GM23338 (cell line): Measurements from ENCODE around the gene C12orf56. TPM values are rescaled to one million over a fixed set of nuclear protein-coding genes. Genes with fewer than 3 reads are reported as not detected.

ENCODE experiments used
- ATAC-seq: fragments of 200-7000 bp; cut with Tn5 transposase; 3 replicates; pipeline ENCODE4 v1.9.1; 2020
- DNase-seq: peaks from one replicate; pipeline ENCODE4 v3.0.0-alpha.2; 2015; ENCODE audit warnings: low spot score
- H2AFZ ChIP-seq: fragments of 200-600 bp; sonication (generic); 2 replicates; pipeline ENCODE4 v1.8.0; 2016; ENCODE audit warnings: antibody characterized with exemption, mild to moderate bottlenecking, moderate library complexity
- H3F3A ChIP-seq: fragments of 200-600 bp; sonication (generic); replicated peaks from 2 replicates; pipeline ENCODE4 v1.8.0; 2017; ENCODE audit warnings: antibody characterized with exemption, mixed run types, low read depth
- H3K27ac ChIP-seq: fragments of 200-600 bp; sonication (generic); 2 replicates; pipeline ENCODE4 v1.6.1; 2016; ENCODE audit warnings: low read depth
- H3K27me3 ChIP-seq: fragments of 200-600 bp; sonication (generic); 2 replicates; pipeline ENCODE4 v1.8.0; 2016; ENCODE audit warnings: mild to moderate bottlenecking, mixed run types, moderate library complexity; ENCODE audit not compliant: insufficient read depth
- H3K36me3 ChIP-seq: fragments of 200-600 bp; sonication (generic); 2 replicates; pipeline ENCODE4 v1.8.0; 2016; ENCODE audit warnings: mild to moderate bottlenecking; ENCODE audit not compliant: insufficient read depth
- H3K4me1 ChIP-seq: fragments of 200-600 bp; sonication (generic); 2 replicates; pipeline ENCODE4 v1.8.0; 2016; ENCODE audit warnings: mild to moderate bottlenecking, moderate library complexity; ENCODE audit not compliant: insufficient read depth
- H3K4me2 ChIP-seq: fragments of 200-600 bp; sonication (generic); 2 replicates; pipeline ENCODE4 v1.7.1; 2017; ENCODE audit warnings: mixed run types
- H3K4me3 ChIP-seq: fragments of 200-600 bp; sonication (generic); 2 replicates; pipeline ENCODE4 v1.6.1; 2016; ENCODE audit warnings: mixed run types
- H3K79me2 ChIP-seq: fragments of 200-600 bp; sonication (generic); replicated peaks from 2 replicates; pipeline ENCODE4 v1.8.0; 2017; ENCODE audit warnings: mild to moderate bottlenecking; ENCODE audit not compliant: insufficient read depth
- H3K9me2 ChIP-seq: fragments of 200-600 bp; sonication (generic); 2 replicates; pipeline ENCODE4 v1.8.0; 2017; ENCODE audit not compliant: insufficient read depth
- H4K20me1 ChIP-seq: fragments of 200-600 bp; sonication (generic); replicated peaks from 2 replicates; pipeline ENCODE4 v1.8.0; 2017; ENCODE audit warnings: mild to moderate bottlenecking; ENCODE audit not compliant: insufficient read depth
- H3K27ac Mint-ChIP-seq: 2 replicates; pipeline ENCODE4 v1.8.0; 2020; ENCODE audit warnings: inconsistent platforms, mild to moderate bottlenecking, moderate library complexity, mixed read lengths
- H3K27me3 Mint-ChIP-seq: 3 replicates; pipeline ENCODE4 v1.8.0; 2022; ENCODE audit warnings: low read depth, mild to moderate bottlenecking, moderate library complexity, mixed read lengths, inconsistent platforms; ENCODE audit not compliant: insufficient read depth, poor library complexity
- H3K36me3 Mint-ChIP-seq: 3 replicates; pipeline ENCODE4 v1.8.0; 2021; ENCODE audit warnings: low read depth, mild to moderate bottlenecking, inconsistent platforms, moderate library complexity, mixed read lengths
- H3K4me1 Mint-ChIP-seq: 3 replicates; pipeline ENCODE4 v1.8.0; 2020; ENCODE audit warnings: mild to moderate bottlenecking, inconsistent platforms, mixed read lengths
- H3K4me3 Mint-ChIP-seq: 3 replicates; pipeline ENCODE4 v1.8.0; 2021; ENCODE audit warnings: moderate library complexity, mild to moderate bottlenecking, inconsistent platforms, mixed read lengths
- H3K9me3 Mint-ChIP-seq: 3 replicates; pipeline ENCODE4 v1.8.0; 2020; ENCODE audit warnings: moderate library complexity, mild to moderate bottlenecking, inconsistent platforms, mixed read lengths
- CREB1 ChIP-seq: fragments of 250-450 bp; sonication (Bioruptor Pico); IDR thresholded peaks from 2 replicates; pipeline ENCODE4 v1.5.0; 2020; ENCODE audit warnings: low read depth, mild to moderate bottlenecking, moderate library complexity
- CTCF ChIP-seq, 2 experiments: fragments of 200-600 bp in 1 of 2; sonication (generic) in 1 of 2; conservative IDR thresholded peaks; 2 replicates each; pipeline versions ENCODE4 v1.5.1 to v1.6.1; 2016 to 2017; ENCODE audit warnings: antibody characterized with exemption in 2 of 2, low read depth in 2 of 2, mild to moderate bottlenecking in 2 of 2, moderate library complexity in 1 of 2
- EZH2 ChIP-seq: fragments of 200-600 bp; sonication (generic); IDR thresholded peaks from one replicate; pipeline ENCODE4 v1.8.0; 2017; ENCODE audit warnings: antibody characterized with exemption, mild to moderate bottlenecking, low read depth; ENCODE audit not compliant: unreplicated experiment
- EZH2phosphoT487 ChIP-seq: fragments of 200-600 bp; sonication (generic); IDR thresholded peaks from one replicate; pipeline ENCODE4 v1.8.1; 2018; ENCODE audit warnings: antibody characterized with exemption; ENCODE audit not compliant: unreplicated experiment
- JUNB ChIP-seq: IDR thresholded peaks from one replicate; pipeline ENCODE4 v1.6.1; 2016; ENCODE audit warnings: antibody characterized with exemption; ENCODE audit not compliant: unreplicated experiment
- NANOG ChIP-seq: IDR thresholded peaks from 2 replicates; pipeline ENCODE4 v1.6.1; 2016; ENCODE audit warnings: antibody characterized with exemption, borderline replicate concordance
- REST ChIP-seq: IDR thresholded peaks from one replicate; pipeline ENCODE4 v1.6.1; 2018; ENCODE audit warnings: antibody characterized with exemption; ENCODE audit not compliant: unreplicated experiment
- STAT1 ChIP-seq: IDR thresholded peaks from one replicate; pipeline ENCODE4 v1.6.1; 2016; ENCODE audit warnings: antibody characterized with exemption; ENCODE audit not compliant: unreplicated experiment
- ZNF331 ChIP-seq: fragments of 250-450 bp; sonication (Bioruptor Pico); IDR thresholded peaks from 2 replicates; pipeline ENCODE4 v1.5.0; 2020; ENCODE audit warnings: low read depth, mild to moderate bottlenecking, moderate library complexity
- ZNF462 ChIP-seq: fragments of 250-450 bp; sonication (Bioruptor Pico); IDR thresholded peaks from 2 replicates; pipeline ENCODE4 v1.5.0; 2020; ENCODE audit warnings: mild to moderate bottlenecking, moderate library complexity
- polyA plus RNA-seq: library from polyadenylated mRNA; unstranded; fragments of >200 nt; fragmentation: Nextera tagmentation; extraction: Ambion mirVana; gene quantifications from 2 replicates; pipeline ENCODE4 v1.2.1, GENCODE V29; 2016
- total RNA-seq: library from RNA; depleted of rRNA; stranded (reverse); fragments of >200 nt; shearing (Covaris generic); gene quantifications from 2 replicates; pipeline ENCODE4 v1.2.3, GENCODE V29; 2014

C12orf56 gene
- total and polyA plus RNA-seq, 2 experiments from 2014 or later = 6.4 to 9.3 TPM

- no peak for TF ChIP-seq CTCF (conservative IDR thresholded peaks at IDR 0.05; ENCODE audit: low read depth in 2 of 2)
Observed at GRCh38 chr12:64427988-64428387, 37.4 kb upstream of the C12orf56 start (continued).

GRCh38 chr12:64419696-64420095 lies 29.1 kb upstream of the C12orf56 start:
- H4K20me1 ChIP-seq = peaks cover 15% of the 10 kb centered on the region
- Mint-ChIP-seq H3K4me3 (no peak overlapping the region), H3K4me1 (no peaks in the 10 kb centered on the region), H3K27me3 (no peaks in the 10 kb centered on the region), H3K27ac (no peak overlapping the region), H3K36me3 (peaks cover 96% of the 10 kb centered on the region), H3K9me3 (no peaks in the 10 kb centered on the region)
- peaks cover 98% of the 10 kb centered on the region for H3K36me3 ChIP-seq
- no peaks in the 10 kb centered on the region for H3K27me3 ChIP-seq
- ATAC-seq = no peak
- H3K4me2 ChIP-seq = no peak overlapping the region
- no peaks in the 10 kb centered on the region for H3K9me2 ChIP-seq
- no peak for DNase-seq
- 0 out of 2 replicates have a peak, but pooled peaks cover 6% of the 10 kb centered on the region for H3K79me2 ChIP-seq
- H3K4me3 ChIP-seq = no peak overlapping the region
- H2AFZ ChIP-seq = no peak overlapping the region
- H3F3A ChIP-seq = no peaks in the 10 kb centered on the region
- H3K4me1 ChIP-seq = no peaks in the 10 kb centered on the region
- H3K27ac ChIP-seq = no peak overlapping the region
- TF ChIP-seq CTCF (conservative IDR thresholded peaks at IDR 0.05; ENCODE audit: low read depth in 2 of 2) = no peak
- TF ChIP-seq REST = no peak
- TF ChIP-seq CREB1 (CRISPR knock-in tag) = no peak
- no peak for TF ChIP-seq STAT1
- no peak for TF ChIP-seq EZH2phosphoT487
- no peak for TF ChIP-seq NANOG
- TF ChIP-seq EZH2 = no peak
- no peak for TF ChIP-seq ZNF331 (CRISPR knock-in tag)
- no peak for TF ChIP-seq JUNB
- no peak for TF ChIP-seq ZNF462 (CRISPR knock-in tag)
